ENCODE data around the gene MGP.

DNA sequence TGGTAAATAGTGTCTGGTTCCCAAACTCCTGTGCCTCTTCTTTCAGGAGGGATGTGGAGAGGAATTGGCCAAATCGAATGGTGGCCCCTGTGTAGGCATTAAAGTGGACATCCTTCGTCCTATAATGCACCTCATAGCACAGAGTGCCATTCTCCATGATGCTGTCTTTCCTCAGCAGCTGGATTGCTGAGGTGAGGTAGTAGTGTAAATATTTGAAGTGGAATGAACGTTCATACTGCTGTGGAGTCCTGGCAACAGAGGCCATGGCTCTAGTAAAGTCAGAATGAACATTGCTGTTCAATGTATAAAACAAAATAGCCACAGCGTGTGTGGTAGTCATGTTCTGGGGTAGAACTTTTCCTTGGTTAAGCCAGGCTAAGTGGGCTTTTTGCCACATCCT lies 45.0 kb downstream of the MGP start:
- TF ChIP-seq CTCF (IDR thresholded peaks at IDR 0.05) (no peak), POLR2A (IDR thresholded peaks at IDR 0.05) (no peak)
